ENCODE measurements around the gene SLIT3.

- no peak for TF ChIP-seq E2F6 (IDR thresholded peaks at IDR 0.05; ENCODE audit: borderline replicate concordance in 1 of 2, extremely low read depth in 1 of 2, insufficient read depth in 1 of 2, insufficient read length in 1 of 2, low read depth in 1 of 2, low read length in 1 of 2, poor library complexity in 1 of 2, severe bottlenecking in 1 of 2)
- no peak for TF ChIP-seq ZNF512 (tag; IDR thresholded peaks at IDR 0.05)
- TF ChIP-seq RCOR1 (IDR thresholded peaks at IDR 0.05; ENCODE audit: borderline replicate concordance in 1 of 2, low read depth in 2 of 2, low read length in 2 of 2): no peak
- no peak for TF ChIP-seq MAFF (IDR thresholded peaks at IDR 0.05; ENCODE audit: low read length)
- no peak for TF ChIP-seq GTF2E2 (tag; IDR thresholded peaks at IDR 0.05)
- TF ChIP-seq YY1 (IDR thresholded peaks at IDR 0.05; ENCODE audit: borderline replicate concordance in 1 of 3, control insufficient read depth in 1 of 3, extremely low read depth in 1 of 3, insufficient read depth in 3 of 3, insufficient read length in 1 of 3, insufficient replicate concordance in 2 of 3, low read depth in 1 of 3, low read length in 2 of 3): no peak
- TF ChIP-seq CTCF (IDR thresholded peaks at IDR 0.05 in 2 of 3, conservative IDR thresholded peaks at IDR 0.05 in 1 of 3; ENCODE audit: insufficient read depth in 2 of 3, low read depth in 1 of 3, low read length in 3 of 3): no peak
- TF ChIP-seq POU5F1 (IDR thresholded peaks at IDR 0.05; ENCODE audit: borderline replicate concordance, low read depth, low read length, partially characterized antibody): no peak
- no peak for TF ChIP-seq U2AF1 (optimal IDR thresholded peaks at IDR 0.05; ENCODE audit: low read depth, low read length)
Observed at GRCh38 chr5:168848569-168848968, 452.4 kb downstream of the SLIT3 start.
